ENCODE measurements around the gene C4A.
"Not testable (repeated sequence)": the region's sequence is repeated elsewhere in the genome, so short reads cannot be mapped to it uniquely, and the experiment has no call there.

Gene C4A

GRCh38 chr6:32013738-32014137, 31.9 kb downstream of the C4A start:
- in situ Hi-C loops (cut with MboI; ENCODE audit: low sequenced_read_pairs) = not testable (repeated sequence)

- in situ Hi-C loops (cut with MboI; ENCODE audit: low sequenced_read_pairs) = not testable (repeated sequence)
These were observed 32.7 kb downstream of the C4A start, which contains the start of gene C4B for GRCh38 chr6:32014547-32014946. Gene C4B, plus strand, starts transcription at chr6:32014795. Its CDS starts 51 bp downstream, at chr6:32014846.

- in situ Hi-C loops (cut with MboI; ENCODE audit: low sequenced_read_pairs) = not testable (repeated sequence)
These were observed 40.2 kb downstream of the C4A start for GRCh38 chr6:32022100-32022499.

- in situ Hi-C loops (cut with MboI; ENCODE audit: low sequenced_read_pairs) = not testable (repeated sequence)
These were observed 46.8 kb downstream of the C4A start for GRCh38 chr6:32028631-32029030.

GRCh38 chr6:32029553-32029952, 47.7 kb downstream of the C4A start:
- in situ Hi-C loops (cut with MboI; ENCODE audit: low sequenced_read_pairs) = not testable (repeated sequence)

- in situ Hi-C loops (cut with MboI; ENCODE audit: low sequenced_read_pairs) = not testable (repeated sequence)
These were observed 53.6 kb downstream of the C4A start for GRCh38 chr6:32035283-32036013.

GRCh38 chr6:32037136-32037535, 55.3 kb downstream of the C4A start:
- in situ Hi-C loops (cut with MboI; ENCODE audit: low sequenced_read_pairs) = not testable (repeated sequence)

GRCh38 chr6:32037598-32038524, 56.0 kb downstream of the C4A start, which contains the start of gene CYP21A2:
Gene CYP21A2, plus strand, starts transcription at chr6:32038415. Its CDS starts 8 bp downstream, at chr6:32038423.
- in situ Hi-C loops (cut with MboI; ENCODE audit: low sequenced_read_pairs) = not testable (repeated sequence)

- in situ Hi-C loops (cut with MboI; ENCODE audit: low sequenced_read_pairs) = not testable (repeated sequence)
These were observed 57.0 kb downstream of the C4A start for GRCh38 chr6:32038878-32039277.

GRCh38 chr6:32039321-32040274, 57.7 kb downstream of the C4A start:
- in situ Hi-C loops (cut with MboI; ENCODE audit: low sequenced_read_pairs) = not testable (repeated sequence)

GRCh38 chr6:32040299-32041049, 58.6 kb downstream of the C4A start:
- in situ Hi-C loops (cut with MboI; ENCODE audit: low sequenced_read_pairs) = not testable (repeated sequence)

- in situ Hi-C loops (cut with MboI; ENCODE audit: low sequenced_read_pairs) = not testable (repeated sequence)
These were observed 59.1 kb downstream of the C4A start for GRCh38 chr6:32041050-32041321.

GRCh38 chr6:32041385-32041784, 59.5 kb downstream of the C4A start:
- in situ Hi-C loops (cut with MboI; ENCODE audit: low sequenced_read_pairs) = not testable (repeated sequence)

- in situ Hi-C loops (cut with MboI; ENCODE audit: low sequenced_read_pairs) = not testable (repeated sequence)
These were observed 60.4 kb downstream of the C4A start for GRCh38 chr6:32042276-32042675.

- in situ Hi-C loops (cut with MboI; ENCODE audit: low sequenced_read_pairs) = not testable (repeated sequence)
These were observed 61.9 kb downstream of the C4A start for GRCh38 chr6:32043589-32044380.

- in situ Hi-C loops (cut with MboI; ENCODE audit: low sequenced_read_pairs) = not testable (repeated sequence)
These were observed 63.1 kb downstream of the C4A start for GRCh38 chr6:32044916-32045315.

- in situ Hi-C loops (cut with MboI; ENCODE audit: low sequenced_read_pairs) = no loop called here
These were observed 64.1 kb downstream of the C4A start for GRCh38 chr6:32045811-32046449.

- in situ Hi-C loops (cut with MboI; ENCODE audit: low sequenced_read_pairs) = no loop called here
These were observed 64.7 kb downstream of the C4A start for GRCh38 chr6:32046450-32047083.

Data from HL-60/S4 treated with phorbol 12-myristate 13-acetate at 8.2 ng/mL for 4 days and 3 days (cell line).